ENCODE measurements around the gene NOTCH2. TPM values are rescaled to one million over a fixed set of nuclear protein-coding genes. Genes with fewer than 3 reads are reported as not detected.
A peak's percentile ranks its signal among the peaks of the same experiment; 100 is the strongest.
"Not testable (repeated sequence)": the region's sequence is repeated elsewhere in the genome, so short reads cannot be mapped to it uniquely, and the experiment has no call there.

NOTCH2 gene
- polyA plus RNA-seq, 1 experiment: 40.7 TPM

DNA sequence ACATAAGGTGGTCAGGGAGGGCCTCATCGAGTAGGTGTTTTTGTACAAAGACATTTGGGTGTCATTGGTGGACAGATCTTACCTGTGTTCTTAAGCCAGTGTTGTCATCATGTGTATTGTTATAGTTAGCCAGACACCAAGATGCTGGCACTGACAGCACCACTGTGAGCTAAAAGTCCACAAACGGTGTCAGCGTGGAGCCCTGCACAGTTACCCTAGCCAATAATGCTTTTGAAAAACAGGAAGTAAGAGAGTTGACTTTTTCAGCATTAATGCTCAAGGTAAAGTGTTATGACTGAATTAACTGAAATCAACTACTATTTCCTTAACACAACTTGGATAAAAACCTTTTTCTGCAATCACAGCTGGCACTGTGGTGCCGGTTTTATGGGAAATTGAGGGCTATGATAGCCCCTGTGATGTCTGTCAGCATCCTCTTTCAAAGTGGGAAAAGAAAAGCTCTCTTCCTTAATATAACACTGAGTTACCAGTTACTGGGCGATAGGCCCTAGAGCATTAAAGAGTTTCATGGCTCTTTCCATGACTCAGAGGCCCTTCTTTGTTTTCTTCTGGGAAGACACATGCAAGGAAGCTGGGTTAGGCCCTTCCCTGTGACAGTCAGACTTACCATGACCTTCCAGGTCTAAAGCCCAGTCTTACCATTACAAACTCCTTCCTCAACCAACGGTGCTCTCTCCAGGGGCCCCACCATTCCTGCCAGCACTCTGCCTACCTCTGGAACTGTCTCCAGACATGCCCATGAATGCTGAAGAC is 29.7 kb upstream of the NOTCH2 start:
- CTCF ChIA-PET, POLR2A ChIA-PET: not testable (repeated sequence)

DNA sequence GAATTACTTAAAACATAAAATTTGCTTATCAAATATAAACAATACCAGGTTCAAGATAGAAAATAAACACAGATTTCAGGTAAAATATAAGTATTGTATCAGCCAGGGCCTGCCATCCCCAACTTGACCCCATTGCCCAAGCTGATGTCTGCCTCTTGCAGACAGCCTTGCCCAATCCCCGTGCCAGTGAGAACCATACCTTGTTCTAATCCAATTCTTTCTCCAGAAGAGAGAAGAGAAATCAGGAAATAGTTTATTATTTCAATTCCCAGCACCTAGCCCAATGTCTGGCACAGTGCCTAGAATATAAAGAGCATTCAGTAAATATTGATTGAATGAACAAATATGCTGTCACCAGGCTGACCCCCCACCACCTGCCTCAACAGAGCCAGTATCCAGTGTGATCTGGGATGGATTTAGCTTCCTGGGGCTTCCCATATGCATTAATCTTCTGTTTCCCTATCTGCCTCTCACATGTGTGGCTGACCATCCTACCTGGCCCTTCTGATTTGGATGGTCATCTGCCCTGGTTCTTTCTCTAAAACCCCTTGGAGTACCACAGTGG is 27.6 kb upstream of the NOTCH2 start:
- H3K4me3 ChIP-seq (ENCODE audit: low read depth, low read length); H3K36me3 ChIP-seq (ENCODE audit: control insufficient read depth, insufficient read depth, low read length); DNase-seq (ENCODE audit: low read depth); POLR2A ChIA-PET; H3K27me3 ChIP-seq (ENCODE audit: control insufficient read depth, insufficient read depth, low read length); CTCF ChIA-PET: not testable (repeated sequence)

More for the DNA sequence above, 29.7 kb upstream of the NOTCH2 start:
- H3K27me3 ChIP-seq (ENCODE audit: control insufficient read depth, insufficient read depth, low read length); H3K4me3 ChIP-seq (ENCODE audit: low read depth, low read length); DNase-seq (ENCODE audit: low read depth); H3K36me3 ChIP-seq (ENCODE audit: control insufficient read depth, insufficient read depth, low read length): not testable (repeated sequence)

DNA sequence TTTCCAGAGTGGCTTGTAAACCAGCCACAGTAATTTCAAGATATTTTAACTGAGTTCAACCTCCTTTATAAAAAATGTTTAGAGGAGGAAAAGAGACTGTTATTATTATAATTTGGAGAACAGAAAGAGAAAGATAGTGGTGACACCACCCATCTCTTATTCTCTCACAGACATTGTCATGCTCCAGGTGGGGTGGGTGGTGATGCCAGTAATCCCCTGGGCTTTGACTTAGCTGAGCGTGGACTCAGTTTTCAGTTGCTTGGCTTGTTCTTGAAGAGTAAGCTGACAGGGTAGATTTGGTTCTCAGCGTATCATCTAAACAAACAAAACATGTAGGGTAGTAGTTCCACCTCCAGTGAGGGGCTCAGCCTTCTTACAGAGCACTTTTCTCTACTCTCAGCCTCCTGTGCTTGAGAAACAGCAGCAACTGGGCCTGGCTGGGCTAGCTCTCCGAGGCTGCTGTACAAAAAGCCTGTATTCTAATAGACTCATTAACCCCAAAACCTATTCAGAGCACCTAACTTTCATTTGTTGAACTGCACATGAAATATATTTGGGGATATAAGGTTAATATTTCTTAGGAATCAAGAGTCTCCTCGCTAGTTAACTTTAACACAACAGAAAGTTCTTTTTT is 24.2 kb upstream of the NOTCH2 start:
- CTCF ChIA-PET; POLR2A ChIA-PET; H3K27me3 ChIP-seq (ENCODE audit: control insufficient read depth, insufficient read depth, low read length); DNase-seq (ENCODE audit: low read depth); H3K36me3 ChIP-seq (ENCODE audit: control insufficient read depth, insufficient read depth, low read length); H3K4me3 ChIP-seq (ENCODE audit: low read depth, low read length): not testable (repeated sequence)

DNA sequence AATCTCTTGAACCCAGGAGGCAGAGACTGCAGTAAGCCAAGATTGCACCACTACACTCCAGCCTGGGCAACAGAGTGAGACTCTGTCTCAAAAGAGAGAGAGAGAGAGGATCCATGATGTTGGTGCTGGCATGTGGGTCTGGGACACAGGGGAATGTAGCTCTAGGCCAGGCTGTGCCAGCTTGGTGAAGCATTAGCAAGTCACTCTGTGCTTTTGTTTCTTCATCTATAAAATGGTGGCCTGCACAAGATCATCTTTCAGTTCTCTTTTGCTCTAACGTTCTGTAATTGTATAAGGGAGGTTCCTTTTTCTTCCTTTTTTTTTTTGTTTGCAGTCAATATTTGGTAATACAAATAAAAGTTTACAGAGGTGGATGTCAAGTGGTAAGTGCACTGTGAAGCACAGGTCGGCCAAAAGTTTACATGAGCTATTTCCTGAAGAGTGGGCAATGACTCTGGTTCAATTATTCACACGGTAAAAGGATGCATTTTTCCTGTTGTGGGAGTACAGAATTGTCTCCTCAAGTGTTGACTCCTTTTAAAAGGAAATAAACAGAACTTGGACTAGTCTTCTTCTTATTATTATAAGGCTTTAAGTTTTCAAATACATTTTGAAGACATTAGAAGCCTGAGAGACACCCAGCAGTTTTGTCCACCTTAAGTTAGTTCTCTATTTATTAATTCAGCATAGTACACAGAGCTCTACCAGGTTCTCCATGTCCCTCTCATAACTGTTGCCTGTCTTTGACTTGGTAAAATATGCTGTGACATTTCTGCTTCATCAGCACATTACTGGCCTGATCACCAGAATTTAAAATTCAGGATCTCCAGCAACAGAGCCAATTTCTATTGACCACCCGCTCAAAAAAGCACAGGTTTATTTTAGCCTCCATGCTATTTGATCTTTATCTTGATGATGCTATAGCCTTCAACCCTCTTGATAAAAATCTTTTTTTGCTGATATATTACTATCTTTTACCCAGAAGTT is 23.1 kb upstream of the NOTCH2 start:
- H3K4me3 ChIP-seq (ENCODE audit: low read depth, low read length); DNase-seq (ENCODE audit: low read depth); CTCF ChIA-PET; H3K27me3 ChIP-seq (ENCODE audit: control insufficient read depth, insufficient read depth, low read length); H3K36me3 ChIP-seq (ENCODE audit: control insufficient read depth, insufficient read depth, low read length); POLR2A ChIA-PET: not testable (repeated sequence)

DNA sequence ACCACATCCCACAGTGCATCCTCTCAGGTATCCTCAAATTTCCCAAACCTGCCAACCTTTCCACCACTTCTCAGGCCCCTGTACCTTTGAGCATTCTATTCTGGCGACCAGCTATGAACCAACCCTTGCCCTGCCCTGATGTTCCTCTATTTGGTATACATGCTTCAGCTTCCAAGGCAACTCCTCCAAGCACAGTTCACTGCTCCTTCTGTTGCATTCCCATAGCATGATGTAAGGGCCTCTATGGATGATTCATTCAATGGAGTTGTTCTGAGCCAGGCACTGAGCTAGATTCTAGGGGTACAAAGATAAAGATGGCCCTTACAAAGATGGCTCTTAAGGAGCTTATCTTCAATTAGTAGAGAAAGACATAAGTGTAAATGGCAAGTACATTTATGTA is 21.4 kb upstream of the NOTCH2 start:
- H3K36me3 ChIP-seq (ENCODE audit: control insufficient read depth, insufficient read depth, low read length); CTCF ChIA-PET; H3K4me3 ChIP-seq (ENCODE audit: low read depth, low read length); H3K27me3 ChIP-seq (ENCODE audit: control insufficient read depth, insufficient read depth, low read length); DNase-seq (ENCODE audit: low read depth); POLR2A ChIA-PET: not testable (repeated sequence)

DNA sequence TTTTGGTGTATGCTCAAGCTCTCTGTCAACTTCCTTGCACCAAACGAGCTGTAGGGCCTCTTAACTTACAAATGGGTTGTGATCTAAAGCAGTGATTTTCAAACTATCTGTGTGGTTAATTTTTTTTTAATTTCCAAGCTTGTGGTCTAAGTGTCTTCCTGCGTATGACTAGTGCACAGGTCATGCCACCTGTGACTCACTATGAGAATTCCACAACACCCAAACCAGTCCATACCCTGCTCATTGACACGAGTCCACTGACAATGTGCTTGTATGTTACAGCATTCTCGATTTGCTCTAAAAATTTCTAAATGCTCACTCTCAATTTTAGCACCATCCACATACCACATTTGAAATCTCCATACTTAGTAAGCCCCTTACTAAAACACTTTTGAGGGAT is 18.5 kb upstream of the NOTCH2 start:
- peak; percentile 19 for DNase-seq (ENCODE audit: low read depth)
- POLR2A ChIA-PET; H3K4me3 ChIP-seq (ENCODE audit: low read depth, low read length); H3K36me3 ChIP-seq (ENCODE audit: control insufficient read depth, insufficient read depth, low read length); CTCF ChIA-PET; H3K27me3 ChIP-seq (ENCODE audit: control insufficient read depth, insufficient read depth, low read length): not testable (repeated sequence)

DNA sequence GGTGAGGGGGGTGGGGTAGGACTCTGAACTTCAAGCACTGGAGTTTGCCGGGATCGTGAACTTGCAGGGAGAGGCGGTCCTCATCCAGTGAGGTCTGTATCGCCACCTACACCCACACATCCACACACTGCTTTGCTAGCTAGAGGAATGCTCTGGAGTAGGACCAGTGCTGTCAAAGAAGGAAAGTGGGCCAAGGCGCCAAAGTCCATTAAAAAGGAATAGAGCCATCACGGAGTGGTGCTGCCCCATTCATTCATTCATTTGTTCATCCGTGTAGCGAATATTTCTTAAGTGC is 405 bp upstream of the NOTCH2 start:
- DNase-seq (ENCODE audit: low read depth); H3K4me3 ChIP-seq (ENCODE audit: low read depth, low read length); CTCF ChIA-PET; H3K36me3 ChIP-seq (ENCODE audit: control insufficient read depth, insufficient read depth, low read length); H3K27me3 ChIP-seq (ENCODE audit: control insufficient read depth, insufficient read depth, low read length); POLR2A ChIA-PET: not testable (repeated sequence)

DNA sequence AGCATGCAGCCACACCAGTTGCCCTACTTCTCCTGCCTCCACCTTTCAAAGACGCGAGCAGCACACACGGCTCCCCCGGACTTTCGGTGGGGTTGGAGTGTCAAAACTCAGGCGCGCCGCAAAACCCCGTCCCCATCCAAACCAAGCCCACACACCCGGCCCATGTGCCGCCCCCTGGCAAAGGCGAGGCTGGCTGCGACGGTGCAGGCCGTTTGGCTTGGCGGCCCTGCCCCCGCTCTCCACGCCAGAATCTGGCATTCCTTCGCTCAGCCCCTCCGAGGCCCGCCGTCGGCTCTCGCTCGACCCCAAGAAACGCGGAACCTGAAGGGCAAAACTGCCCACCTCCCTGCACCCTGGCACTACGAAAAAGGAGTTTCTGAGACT is 787 bp downstream of the NOTCH2 start:
- CTCF ChIA-PET; H3K36me3 ChIP-seq (ENCODE audit: control insufficient read depth, insufficient read depth, low read length); DNase-seq (ENCODE audit: low read depth); H3K27me3 ChIP-seq (ENCODE audit: control insufficient read depth, insufficient read depth, low read length); POLR2A ChIA-PET: not testable (repeated sequence)
- H3K4me3 ChIP-seq (ENCODE audit: low read depth, low read length): peak overlapping the region; percentile 48

DNA sequence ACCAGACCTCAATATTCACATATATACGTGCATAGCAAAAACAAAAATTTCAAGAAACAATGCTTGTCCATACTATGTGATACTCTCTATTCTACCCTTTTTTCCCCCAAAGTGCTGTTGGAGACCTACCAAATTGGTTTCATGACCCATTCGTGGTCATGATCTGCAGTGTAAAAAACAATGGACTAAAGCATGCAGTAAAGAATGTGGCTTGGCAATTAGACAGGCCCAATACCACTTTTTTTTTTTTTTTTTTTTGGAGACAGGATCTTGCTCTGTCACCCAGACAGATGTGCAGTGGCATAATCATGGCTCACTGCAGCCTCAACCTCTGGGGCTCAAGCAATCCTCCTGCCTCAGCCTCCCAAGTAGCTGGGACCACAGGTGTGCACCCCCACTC is 21.3 kb downstream of the NOTCH2 start:
- H3K4me3 ChIP-seq (ENCODE audit: low read depth, low read length); H3K27me3 ChIP-seq (ENCODE audit: control insufficient read depth, insufficient read depth, low read length); POLR2A ChIA-PET; CTCF ChIA-PET; H3K36me3 ChIP-seq (ENCODE audit: control insufficient read depth, insufficient read depth, low read length): not testable (repeated sequence)
- DNase-seq (ENCODE audit: low read depth): peak; percentile 0

DNA sequence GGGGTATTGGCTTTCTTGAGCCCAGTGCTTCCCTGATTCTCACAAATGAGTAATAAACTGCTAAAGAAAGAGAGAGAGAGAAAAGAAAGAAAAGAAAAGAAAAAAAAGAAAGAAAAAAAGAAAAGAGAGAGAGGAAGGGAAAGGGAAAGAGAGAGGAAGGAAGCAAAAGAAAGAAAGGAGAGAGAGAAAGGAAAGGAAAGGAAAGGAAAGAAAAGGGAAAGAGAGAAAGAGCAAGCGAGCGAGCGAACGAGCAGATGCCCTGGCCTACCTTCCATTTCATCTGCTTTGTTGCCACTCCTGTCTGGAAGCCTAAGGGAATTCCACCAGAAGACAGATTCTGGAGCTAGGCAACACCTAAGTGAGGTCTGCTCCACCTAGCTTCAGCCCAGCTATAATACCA is 27.7 kb downstream of the NOTCH2 start:
- CTCF ChIA-PET; H3K27me3 ChIP-seq (ENCODE audit: control insufficient read depth, insufficient read depth, low read length); DNase-seq (ENCODE audit: low read depth); H3K4me3 ChIP-seq (ENCODE audit: low read depth, low read length); H3K36me3 ChIP-seq (ENCODE audit: control insufficient read depth, insufficient read depth, low read length); POLR2A ChIA-PET: not testable (repeated sequence)

DNA sequence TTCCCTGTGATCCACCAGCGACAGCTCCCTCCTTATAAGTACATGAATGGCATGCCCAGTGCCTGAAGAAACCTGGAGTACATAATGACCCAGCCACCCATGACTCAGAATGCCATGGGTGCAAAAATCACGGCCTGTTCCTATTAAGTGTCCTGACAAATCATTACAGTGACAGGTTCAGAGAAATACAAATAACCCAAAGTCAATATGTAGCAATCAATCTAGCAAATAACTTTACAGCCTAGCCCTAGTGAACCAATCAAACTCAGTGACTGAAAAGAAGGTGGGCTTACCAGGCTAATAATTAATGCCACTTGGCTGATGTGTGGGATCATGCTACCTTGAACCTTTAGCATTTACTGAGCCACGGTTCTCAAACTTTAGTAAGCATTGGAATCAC is 37.2 kb downstream of the NOTCH2 start:
- H3K36me3 ChIP-seq (ENCODE audit: control insufficient read depth, insufficient read depth, low read length); H3K27me3 ChIP-seq (ENCODE audit: control insufficient read depth, insufficient read depth, low read length); H3K4me3 ChIP-seq (ENCODE audit: low read depth, low read length); CTCF ChIA-PET; DNase-seq (ENCODE audit: low read depth); POLR2A ChIA-PET: not testable (repeated sequence)

DNA sequence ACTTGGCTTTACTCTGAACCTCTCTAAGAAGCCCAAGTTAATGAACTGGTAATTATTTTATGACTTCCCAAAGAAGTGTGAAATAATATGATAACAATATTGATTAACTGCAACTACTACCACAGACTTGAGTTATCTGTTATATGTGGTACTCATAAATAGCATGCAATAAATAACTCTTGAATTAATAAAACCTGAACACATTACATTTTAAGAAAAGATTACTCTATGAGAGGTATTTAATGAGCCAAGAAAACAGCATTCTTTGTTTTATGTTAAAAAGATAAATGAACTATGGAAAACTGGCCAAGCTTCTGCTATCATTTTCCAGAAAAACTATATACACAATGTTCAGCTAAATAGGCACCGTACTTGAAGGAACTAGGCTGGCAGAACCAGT is 45.7 kb downstream of the NOTCH2 start:
- H3K36me3 ChIP-seq (ENCODE audit: control insufficient read depth, insufficient read depth, low read length); CTCF ChIA-PET; H3K4me3 ChIP-seq (ENCODE audit: low read depth, low read length); H3K27me3 ChIP-seq (ENCODE audit: control insufficient read depth, insufficient read depth, low read length); DNase-seq (ENCODE audit: low read depth); POLR2A ChIA-PET: not testable (repeated sequence)

DNA sequence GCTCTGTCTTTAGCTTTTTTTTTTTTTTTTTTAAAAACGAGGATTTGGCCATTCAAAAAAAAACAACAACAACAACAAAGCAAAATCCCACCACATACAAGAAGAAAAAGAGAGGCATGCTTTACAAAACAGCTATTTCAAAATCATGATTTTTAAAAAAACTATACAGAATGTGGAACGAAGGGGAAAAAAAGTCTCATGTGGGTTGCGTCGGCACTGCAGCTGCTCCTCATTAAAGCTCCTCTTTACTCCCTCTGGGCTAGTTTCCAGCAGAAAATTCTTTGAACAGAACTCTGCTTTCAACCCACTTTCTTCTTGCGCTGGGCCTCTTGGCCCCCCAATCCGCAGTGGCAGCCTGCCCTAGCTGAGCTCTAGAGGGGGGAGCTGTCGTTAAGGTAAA is 54.5 kb downstream of the NOTCH2 start:
- CTCF ChIA-PET; H3K4me3 ChIP-seq (ENCODE audit: low read depth, low read length); H3K27me3 ChIP-seq (ENCODE audit: control insufficient read depth, insufficient read depth, low read length); POLR2A ChIA-PET; H3K36me3 ChIP-seq (ENCODE audit: control insufficient read depth, insufficient read depth, low read length); DNase-seq (ENCODE audit: low read depth): not testable (repeated sequence)
